Muscle layer of duodenum (tissue), 2 donors: ENCODE results near the gene RNF149.
A peak's percentile ranks its signal among the peaks of the same experiment; 100 is the strongest.
"Not testable (repeated sequence)": the region's sequence is repeated elsewhere in the genome, so short reads cannot be mapped to it uniquely, and the experiment has no call there.

ENCODE experiments used
- H3K27ac ChIP-seq: one replicate; pipeline ENCODE4 v1.7.0; 2013; ENCODE audit warnings: mild to moderate bottlenecking, low read length
- H3K27me3 ChIP-seq: one replicate; pipeline ENCODE4 v1.7.0; 2013; ENCODE audit warnings: low read depth, mild to moderate bottlenecking, control low read depth, low read length
- H3K36me3 ChIP-seq, 2 donors: one replicate each; pipeline ENCODE4 v1.7.0; 2013; ENCODE audit warnings: low read length in 2 of 2, control low read depth in 1 of 2, mild to moderate bottlenecking in 1 of 2; ENCODE audit not compliant: insufficient read depth in 2 of 2, control insufficient read depth in 1 of 2
- H3K4me1 ChIP-seq, 2 donors: one replicate each; pipeline ENCODE4 v1.7.0; 2013; ENCODE audit warnings: low read length in 2 of 2, mild to moderate bottlenecking in 2 of 2, control low read depth in 1 of 2, moderate library complexity in 1 of 2; ENCODE audit not compliant: insufficient read depth in 2 of 2, control insufficient read depth in 1 of 2
- H3K4me3 ChIP-seq, 2 donors: one replicate each; pipeline ENCODE4 v1.7.0; 2013; ENCODE audit warnings: low read length in 2 of 2, low read depth in 1 of 2, mild to moderate bottlenecking in 1 of 2
- H3K9me3 ChIP-seq, 2 donors: one replicate each; pipeline ENCODE4 v1.7.0; 2013; ENCODE audit warnings: low read length in 2 of 2, control low read depth in 1 of 2, mild to moderate bottlenecking in 1 of 2; ENCODE audit not compliant: control insufficient read depth in 1 of 2
- donor health status: healthy.

The RNF149 gene

GRCh38 chr2:101239760-101240118 is 68.8 kb downstream of the RNF149 start:
- peak overlapping the region; percentile 63 for H3K27ac ChIP-seq
- H3K27me3 ChIP-seq, H3K36me3 ChIP-seq, H3K4me3 ChIP-seq, H3K4me1 ChIP-seq, H3K9me3 ChIP-seq: not testable (repeated sequence)

GRCh38 chr2:101238930-101239759 is 69.4 kb downstream of the RNF149 start:
- no peaks in the 10 kb centered on the region for H3K4me1 ChIP-seq
- no peaks in the 10 kb centered on the region for H3K9me3 ChIP-seq
- peak overlapping the region; percentile 63 for H3K27ac ChIP-seq
- H3K4me3 ChIP-seq, result no peak overlapping the region
- H3K27me3 ChIP-seq, result no peaks in the 10 kb centered on the region
- no peaks in the 10 kb centered on the region for H3K36me3 ChIP-seq

- not testable (repeated sequence) for H3K4me1 ChIP-seq, H3K36me3 ChIP-seq, H3K9me3 ChIP-seq, H3K4me3 ChIP-seq, H3K27ac ChIP-seq, H3K27me3 ChIP-seq
Observed at GRCh38 chr2:101237944-101238343, 70.6 kb downstream of the RNF149 start.

GRCh38 chr2:101235956-101236355 is 72.5 kb downstream of the RNF149 start:
- not testable (repeated sequence) for H3K4me3 ChIP-seq, H3K36me3 ChIP-seq, H3K27me3 ChIP-seq, H3K27ac ChIP-seq, H3K4me1 ChIP-seq, H3K9me3 ChIP-seq

GRCh38 chr2:101234169-101234938 is 74.1 kb downstream of the RNF149 start:
- Histone ChIP-seq H3K27ac (peak overlapping the region; percentile 39), H3K36me3 (no peaks in the 10 kb centered on the region), H3K9me3 (no peaks in the 10 kb centered on the region), H3K27me3 (no peaks in the 10 kb centered on the region), H3K4me3 (no peak overlapping the region), H3K4me1 (no peaks in the 10 kb centered on the region)

- Histone ChIP-seq H3K36me3 (no peaks in the 10 kb centered on the region), H3K9me3 (no peaks in the 10 kb centered on the region), H3K4me3 (no peak overlapping the region), H3K4me1 (no peaks in the 10 kb centered on the region), H3K27ac (no peak overlapping the region), H3K27me3 (no peaks in the 10 kb centered on the region)
Observed at GRCh38 chr2:101232770-101233169, 75.7 kb downstream of the RNF149 start.

GRCh38 chr2:101231937-101232730 is 76.4 kb downstream of the RNF149 start:
- no peaks in the 10 kb centered on the region for H3K27me3 ChIP-seq
- H3K9me3 ChIP-seq, result no peaks in the 10 kb centered on the region
- H3K4me1 ChIP-seq, result no peaks in the 10 kb centered on the region
- H3K27ac ChIP-seq, result no peak overlapping the region
- no peak overlapping the region for H3K4me3 ChIP-seq
- H3K36me3 ChIP-seq, result no peaks in the 10 kb centered on the region

GRCh38 chr2:101231240-101231639 is 77.3 kb downstream of the RNF149 start:
- H3K27ac ChIP-seq, result no peak overlapping the region
- H3K4me3 ChIP-seq, result no peak overlapping the region
- H3K9me3 ChIP-seq, result no peaks in the 10 kb centered on the region
- no peaks in the 10 kb centered on the region for H3K4me1 ChIP-seq
- no peaks in the 10 kb centered on the region for H3K27me3 ChIP-seq
- H3K36me3 ChIP-seq, result no peaks in the 10 kb centered on the region

- no peak overlapping the region for H3K27ac ChIP-seq
- no peaks in the 10 kb centered on the region for H3K9me3 ChIP-seq
- H3K4me1 ChIP-seq, result no peaks in the 10 kb centered on the region
- H3K4me3 ChIP-seq, result no peak overlapping the region
- H3K36me3 ChIP-seq, result no peaks in the 10 kb centered on the region
- no peaks in the 10 kb centered on the region for H3K27me3 ChIP-seq
Observed at GRCh38 chr2:101230541-101231001, 77.9 kb downstream of the RNF149 start.
